ENCODE measurements around the gene KLHL41. TPM values are rescaled to one million over a fixed set of nuclear protein-coding genes. Genes with fewer than 3 reads are reported as not detected.

KLHL41 gene
- total RNA-seq, 4 donors from 2014 or later, result 0.99 to 2.9 (median 1.9) TPM

GRCh38 chr2:169480079-169480465 lies 29.4 kb upstream of the KLHL41 start:
- H3K4me3 ChIP-seq, result peak overlapping the region; percentile 67 to 81 (median 74)
- no peak for DNase-seq (ENCODE audit: extremely low spot score)
- peak overlapping the region; percentile 78 to 85 (median 81) for H3K27ac ChIP-seq (replicated peaks in 1 of 4)
- H3K36me3 ChIP-seq, result peaks cover 0 to 32% (median 19%) of the 10 kb centered on the region in 4 donors
- H3K27me3 ChIP-seq, result no peaks in the 10 kb centered on the region
- H3K9me3 ChIP-seq, result no peaks in the 10 kb centered on the region
- no peak for TF ChIP-seq EP300 (IDR thresholded peaks at IDR 0.05)
- TF ChIP-seq POLR2A (IDR thresholded peaks at IDR 0.05; ENCODE audit: low read depth), result no peak
- no peak for TF ChIP-seq POLR2AphosphoS5 (IDR thresholded peaks at IDR 0.05)
- TF ChIP-seq CTCF (IDR thresholded peaks at IDR 0.05), result no peak
- intact Hi-C loops (cut with DNase I), result no loop called here
- H3K4me1 ChIP-seq, result peaks cover 0 to 29% (median 16%) of the 10 kb centered on the region in 4 donors
- WGBS, result 44% methylated on average over 9 of the region's 9 CpGs

GRCh38 chr2:169485650-169486138 lies 23.8 kb upstream of the KLHL41 start:
- H3K27me3 ChIP-seq, result no peaks in the 10 kb centered on the region
- H3K4me3 ChIP-seq, result no peak overlapping the region
- peaks cover 0 to 12% (median 3%) of the 10 kb centered on the region in 4 donors for H3K4me1 ChIP-seq
- TF ChIP-seq CTCF (IDR thresholded peaks at IDR 0.05) (no peak), POLR2AphosphoS5 (IDR thresholded peaks at IDR 0.05) (no peak), EP300 (IDR thresholded peaks at IDR 0.05) (no peak), POLR2A (IDR thresholded peaks at IDR 0.05; ENCODE audit: low read depth) (no peak)
- no peak for DNase-seq (ENCODE audit: extremely low spot score)
- no peak overlapping the region for H3K27ac ChIP-seq (replicated peaks in 1 of 4)
- 81% methylated on average over 1 of the region's 1 CpG for WGBS
- intact Hi-C loops (cut with DNase I), result no loop called here
- H3K36me3 ChIP-seq, result peaks cover 5 to 72% (median 37%) of the 10 kb centered on the region in 4 donors
- no peaks in the 10 kb centered on the region for H3K9me3 ChIP-seq

GRCh38 chr2:169486487-169486886 lies 23.0 kb upstream of the KLHL41 start:
- H3K4me3 ChIP-seq, result no peak overlapping the region
- no peaks in the 10 kb centered on the region for H3K9me3 ChIP-seq
- H3K27me3 ChIP-seq, result no peaks in the 10 kb centered on the region
- TF ChIP-seq EP300 (IDR thresholded peaks at IDR 0.05) (no peak), CTCF (IDR thresholded peaks at IDR 0.05) (no peak), POLR2AphosphoS5 (IDR thresholded peaks at IDR 0.05) (no peak), POLR2A (IDR thresholded peaks at IDR 0.05; ENCODE audit: low read depth) (no peak)
- peaks cover 0 to 4% (median 0%) of the 10 kb centered on the region in 4 donors for H3K4me1 ChIP-seq
- peaks cover 5 to 73% (median 38%) of the 10 kb centered on the region in 4 donors for H3K36me3 ChIP-seq
- no peak overlapping the region for H3K27ac ChIP-seq (replicated peaks in 1 of 4)
- DNase-seq (ENCODE audit: extremely low spot score), result no peak
- intact Hi-C loops (cut with DNase I), result no loop called here

- no peaks in the 10 kb centered on the region for H3K27me3 ChIP-seq
- H3K36me3 ChIP-seq, result peaks cover 11 to 63% (median 22%) of the 10 kb centered on the region in 4 donors
- DNase-seq (ENCODE audit: extremely low spot score), result no peak
- intact Hi-C loops (cut with DNase I), result no loop called here
- H3K9me3 ChIP-seq, result no peaks in the 10 kb centered on the region
- TF ChIP-seq POLR2AphosphoS5 (IDR thresholded peaks at IDR 0.05), result no peak
- no peak for TF ChIP-seq CTCF (IDR thresholded peaks at IDR 0.05)
- TF ChIP-seq EP300 (IDR thresholded peaks at IDR 0.05), result no peak
- no peak for TF ChIP-seq POLR2A (IDR thresholded peaks at IDR 0.05; ENCODE audit: low read depth)
- no peak overlapping the region for H3K4me3 ChIP-seq
- H3K4me1 ChIP-seq, result no peaks in the 10 kb centered on the region
- H3K27ac ChIP-seq (replicated peaks in 1 of 4), result no peak overlapping the region
These were observed 18.7 kb upstream of the KLHL41 start for GRCh38 chr2:169490834-169491233.

- Histone ChIP-seq H3K36me3 (peaks cover 11 to 65% (median 21%) of the 10 kb centered on the region in 4 donors), H3K4me1 (no peaks in the 10 kb centered on the region), H3K9me3 (no peaks in the 10 kb centered on the region), H3K4me3 (no peak overlapping the region), H3K27ac (replicated peaks in 1 of 4) (no peak overlapping the region), H3K27me3 (no peaks in the 10 kb centered on the region)
- DNase-seq (ENCODE audit: extremely low spot score), result no peak
- intact Hi-C loops (cut with DNase I), result no loop called here
- TF ChIP-seq CTCF (IDR thresholded peaks at IDR 0.05), result no peak
- no peak for TF ChIP-seq EP300 (IDR thresholded peaks at IDR 0.05)
- TF ChIP-seq POLR2A (IDR thresholded peaks at IDR 0.05; ENCODE audit: low read depth), result no peak
- TF ChIP-seq POLR2AphosphoS5 (IDR thresholded peaks at IDR 0.05), result no peak
These were observed 18.1 kb upstream of the KLHL41 start for GRCh38 chr2:169491378-169491777.
